Mesothelial cell of epicardium (in vitro differentiated cells): Measurements from ENCODE around the gene RPP40. TPM values are rescaled to one million over a fixed set of nuclear protein-coding genes. Genes with fewer than 3 reads are reported as not detected.

Experiments
- DNase-seq, 2 experiments: peaks; one replicate each; pipeline ENCODE4 v3.0.0; 2021; ENCODE audit warnings: low spot score in 2 of 2; ENCODE audit not compliant: unreplicated experiment in 2 of 2
- H3K27ac Mint-ChIP-seq: 2 replicates; pipeline ENCODE4 v1.8.0; 2021; ENCODE audit warnings: mixed read lengths
- H3K27me3 Mint-ChIP-seq: 2 replicates; pipeline ENCODE4 v1.8.0; 2021; ENCODE audit warnings: low read depth, mixed read lengths
- H3K36me3 Mint-ChIP-seq: 2 replicates; pipeline ENCODE4 v1.8.0; 2021; ENCODE audit warnings: mixed read lengths
- H3K4me1 Mint-ChIP-seq: 2 replicates; pipeline ENCODE4 v1.8.0; 2021; ENCODE audit warnings: mixed read lengths
- H3K4me3 Mint-ChIP-seq: 2 replicates; pipeline ENCODE4 v1.8.0; 2021; ENCODE audit warnings: mild to moderate bottlenecking, moderate library complexity, mixed read lengths
- H3K9me3 Mint-ChIP-seq: 2 replicates; pipeline ENCODE4 v1.8.0; 2021; ENCODE audit warnings: mixed read lengths
- total RNA-seq: library from RNA; stranded (reverse); gene quantifications from 3 replicates; pipeline ENCODE4 v1.2.1, GENCODE V29; 2021
- TF ChIP-seq, protein P1 (sequence below): fragments of 200-600 bp; sonication (generic); IDR thresholded peaks from one replicate; pipeline ENCODE4 v1.5.0; 2021; ENCODE audit warnings: antibody characterized with exemption; ENCODE audit not compliant: unreplicated experiment

Gene RPP40
- total RNA-seq, 1 donor from 2014 or later, result 6.8 TPM

DNA sequence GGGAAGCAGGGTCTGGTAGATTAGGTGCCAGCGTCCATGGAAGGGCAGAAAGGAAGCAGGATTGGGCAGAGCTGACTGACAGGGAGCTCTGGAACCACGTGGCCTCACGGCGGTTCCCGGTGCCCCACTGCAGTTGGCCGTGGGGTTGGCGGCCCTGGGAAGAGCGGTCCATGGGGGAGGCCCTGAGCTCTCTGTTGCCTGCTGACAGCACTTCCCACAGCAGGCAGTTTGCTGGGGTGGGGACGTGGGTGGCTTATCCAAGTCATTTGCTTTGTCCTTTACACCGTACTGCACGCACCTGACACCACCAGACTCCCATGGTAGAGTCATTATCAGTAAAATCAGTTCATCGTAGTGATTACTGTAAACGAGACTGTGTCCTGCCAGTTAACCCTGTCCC is 56.1 kb downstream of the RPP40 start:
- Mint-ChIP-seq H3K4me1 (peaks cover 5% of the 10 kb centered on the region), H3K27me3 (no peaks in the 10 kb centered on the region), H3K27ac (no peak overlapping the region), H3K4me3 (no peak overlapping the region), H3K9me3 (no peaks in the 10 kb centered on the region), H3K36me3 (peaks cover 49% of the 10 kb centered on the region)
- DNase-seq, result no peak
- TF ChIP-seq, protein P1, sequence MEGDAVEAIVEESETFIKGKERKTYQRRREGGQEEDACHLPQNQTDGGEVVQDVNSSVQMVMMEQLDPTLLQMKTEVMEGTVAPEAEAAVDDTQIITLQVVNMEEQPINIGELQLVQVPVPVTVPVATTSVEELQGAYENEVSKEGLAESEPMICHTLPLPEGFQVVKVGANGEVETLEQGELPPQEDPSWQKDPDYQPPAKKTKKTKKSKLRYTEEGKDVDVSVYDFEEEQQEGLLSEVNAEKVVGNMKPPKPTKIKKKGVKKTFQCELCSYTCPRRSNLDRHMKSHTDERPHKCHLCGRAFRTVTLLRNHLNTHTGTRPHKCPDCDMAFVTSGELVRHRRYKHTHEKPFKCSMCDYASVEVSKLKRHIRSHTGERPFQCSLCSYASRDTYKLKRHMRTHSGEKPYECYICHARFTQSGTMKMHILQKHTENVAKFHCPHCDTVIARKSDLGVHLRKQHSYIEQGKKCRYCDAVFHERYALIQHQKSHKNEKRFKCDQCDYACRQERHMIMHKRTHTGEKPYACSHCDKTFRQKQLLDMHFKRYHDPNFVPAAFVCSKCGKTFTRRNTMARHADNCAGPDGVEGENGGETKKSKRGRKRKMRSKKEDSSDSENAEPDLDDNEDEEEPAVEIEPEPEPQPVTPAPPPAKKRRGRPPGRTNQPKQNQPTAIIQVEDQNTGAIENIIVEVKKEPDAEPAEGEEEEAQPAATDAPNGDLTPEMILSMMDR, result no peak

DNA sequence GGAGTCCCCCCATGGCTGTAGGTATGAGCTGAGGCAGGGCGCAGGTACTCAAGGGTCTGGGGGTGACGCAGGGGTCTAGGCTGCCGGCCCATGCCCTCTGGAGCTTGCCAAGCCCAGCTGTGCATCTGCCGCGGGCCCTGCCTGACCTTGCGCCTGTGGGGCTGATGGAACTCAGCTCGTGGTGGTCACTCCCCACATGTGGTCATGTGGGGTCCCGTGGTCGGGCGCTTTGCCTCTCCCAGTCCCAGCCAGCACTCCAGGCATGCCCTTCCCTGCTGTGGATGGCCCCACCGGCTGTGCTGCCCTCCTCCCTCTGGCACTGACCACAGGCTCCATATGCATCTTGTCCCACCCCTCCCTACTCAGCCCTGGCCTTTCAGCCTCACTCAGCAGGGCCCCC is 57.3 kb downstream of the RPP40 start:
- no peak overlapping the region for H3K4me3 Mint-ChIP-seq
- no peaks in the 10 kb centered on the region for H3K27me3 Mint-ChIP-seq
- peak in 1 of 2 experiments; percentile 17 for DNase-seq
- H3K9me3 Mint-ChIP-seq, result no peaks in the 10 kb centered on the region
- TF ChIP-seq, protein P1, result no peak
- H3K4me1 Mint-ChIP-seq, result peaks cover 16% of the 10 kb centered on the region
- peaks cover 38% of the 10 kb centered on the region for H3K36me3 Mint-ChIP-seq
- H3K27ac Mint-ChIP-seq, result no peak overlapping the region

Other genes with a start within 250 kb of the RPP40 start
- gene CDYL, start 227.6 kb downstream of the RPP40 start, total RNA-seq, result 104 to 112 TPM (median 109 TPM) in 3 replicates
- 1.1 to 1.3 TPM (median 1.2 TPM) in 3 replicates for gene PPP1R3G, start 81.3 kb upstream of the RPP40 start, total RNA-seq